Dermis microvascular lymphatic vessel endothelial cell (primary cell): ENCODE results near the gene SEPSECS. TPM values are rescaled to one million over a fixed set of nuclear protein-coding genes. Genes with fewer than 3 reads are reported as not detected.

ENCODE experiments used
- DNase-seq, 2 donors: peaks; one replicate each; pipeline versions ENCODE4 v3.0.0 to v3.0.0-alpha.2; 2010; ENCODE audit warnings: low read depth in 2 of 2
- total RNA-seq: library from RNA; depleted of rRNA; stranded (reverse); fragments of >200 nt; gene quantifications from 2 replicates; pipeline ENCODE4 v1.2.1, GENCODE V29; 2014

The SEPSECS gene
- 6.1 and 6.7 TPM in 2 replicates for total RNA-seq

GRCh38 chr4:25159837-25160713 is at the start of gene SEPSECS:
Gene SEPSECS (minus strand): TSS chr4:25160449. CDS start chr4:25160369, 80 bp downstream.
- peak; percentile 97 to 98 for DNase-seq

DNA sequence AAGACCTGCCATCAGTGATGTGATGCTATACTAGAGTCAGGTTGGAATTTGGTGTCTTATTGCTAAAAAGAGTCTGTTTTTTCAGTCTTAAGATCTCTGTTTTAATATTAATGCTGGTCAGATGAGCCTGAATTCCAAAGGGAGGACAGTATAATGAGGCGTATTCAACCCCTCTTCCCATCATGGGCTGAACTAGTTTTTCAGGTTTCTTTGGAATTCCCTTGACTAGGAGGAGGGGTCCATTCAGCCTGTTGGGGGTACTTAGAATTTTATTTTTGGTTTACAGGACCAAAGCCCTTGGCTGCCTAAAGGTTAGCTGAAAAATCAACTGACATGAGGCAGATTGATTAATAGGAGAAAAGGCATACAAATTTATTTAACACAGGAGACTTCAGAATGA is 49.5 kb upstream of the SEPSECS start:
- DNase-seq: no peak

GRCh38 chr4:25207997-25208396 is 47.7 kb upstream of the SEPSECS start:
- no peak for DNase-seq

GRCh38 chr4:25198713-25199112 is 38.5 kb upstream of the SEPSECS start:
- DNase-seq: no peak

DNA sequence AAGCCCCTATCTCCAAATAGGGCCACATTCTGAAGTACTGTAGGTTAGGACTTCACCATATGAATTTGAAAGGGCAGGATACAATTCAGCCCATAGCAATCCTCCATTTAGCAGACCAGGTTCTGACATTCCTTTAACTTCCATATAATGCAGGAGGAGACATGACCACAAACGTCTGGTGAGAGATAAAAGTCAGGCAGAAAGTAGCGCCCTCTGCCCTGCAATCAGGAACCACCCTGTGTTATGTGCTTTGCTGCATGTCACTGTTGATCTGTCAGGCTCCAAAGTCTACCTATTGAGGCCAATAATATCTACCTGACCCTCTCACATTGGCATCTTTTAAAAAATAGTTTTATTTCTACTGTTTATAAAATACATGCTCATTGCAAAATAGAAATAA is 30.2 kb upstream of the SEPSECS start:
- no peak for DNase-seq

- DNase-seq: no peak
These were observed 23.8 kb upstream of the SEPSECS start for GRCh38 chr4:25184056-25184455.

DNA sequence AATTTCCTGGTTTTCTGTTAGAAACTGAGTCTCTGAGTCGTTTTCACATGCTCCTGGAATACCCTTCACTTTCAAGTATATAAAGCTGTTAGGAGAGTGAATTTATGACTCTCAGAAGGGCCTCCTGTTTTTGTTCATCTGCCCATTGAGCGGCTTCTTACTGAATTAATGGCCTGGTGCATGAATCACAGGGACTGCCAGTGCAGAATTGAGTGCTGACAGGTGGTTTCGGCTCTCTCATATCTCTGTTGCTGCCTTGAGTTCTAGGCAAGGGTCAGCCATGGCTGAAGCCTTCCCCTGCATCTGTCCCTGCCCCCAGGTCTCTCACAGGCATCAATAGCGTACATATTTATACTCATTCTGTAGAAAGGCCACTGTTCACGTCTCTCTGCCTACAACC is 22.7 kb upstream of the SEPSECS start:
- DNase-seq: no peak

GRCh38 chr4:25180524-25181131 is 20.4 kb upstream of the SEPSECS start:
- peak; percentile 42 to 68 for DNase-seq

DNA sequence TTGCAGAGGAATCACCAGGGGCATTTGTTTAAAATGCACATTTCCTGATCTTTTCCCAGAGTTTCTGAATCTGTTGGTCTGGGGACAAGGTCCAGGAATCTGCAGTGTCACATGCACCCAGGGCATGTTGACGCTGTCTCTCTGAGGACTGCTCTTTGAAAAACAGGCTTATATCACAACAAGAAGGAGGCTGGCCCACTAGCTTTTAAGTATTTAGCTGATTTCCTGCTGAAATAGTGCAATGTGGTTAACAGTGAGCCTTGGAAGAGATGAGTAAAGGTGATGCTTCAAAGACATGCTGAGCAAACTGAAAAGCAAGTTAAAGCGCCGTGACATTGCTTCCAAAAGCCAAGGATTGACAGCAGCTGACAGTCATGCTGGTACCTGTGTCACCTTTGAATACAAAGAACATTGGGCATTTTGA is 18.6 kb upstream of the SEPSECS start:
- DNase-seq: no peak

DNA sequence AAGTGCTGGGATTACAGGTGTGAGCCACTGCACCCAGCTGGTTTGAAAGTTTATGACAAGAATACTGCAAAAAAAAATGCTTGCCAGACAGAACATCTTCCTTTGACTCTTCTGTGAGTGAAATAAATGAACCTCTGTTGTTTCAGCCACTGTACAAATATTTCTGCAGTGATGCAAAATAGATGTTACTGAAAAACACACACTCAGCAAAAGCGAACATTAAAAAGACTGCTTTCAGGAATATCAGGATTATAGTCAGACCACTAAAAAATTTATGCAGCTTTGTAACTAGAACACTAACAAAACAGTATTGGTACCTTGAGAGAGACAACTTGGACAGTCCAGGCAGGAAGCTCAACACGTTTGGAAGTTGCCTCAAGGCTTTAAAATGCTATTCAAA is 16.9 kb upstream of the SEPSECS start:
- DNase-seq: no peak

GRCh38 chr4:25174674-25175073 is 14.4 kb upstream of the SEPSECS start:
- no peak for DNase-seq

GRCh38 chr4:25172961-25173915 is 13.0 kb upstream of the SEPSECS start:
- peak; percentile 43 to 93 for DNase-seq

DNA sequence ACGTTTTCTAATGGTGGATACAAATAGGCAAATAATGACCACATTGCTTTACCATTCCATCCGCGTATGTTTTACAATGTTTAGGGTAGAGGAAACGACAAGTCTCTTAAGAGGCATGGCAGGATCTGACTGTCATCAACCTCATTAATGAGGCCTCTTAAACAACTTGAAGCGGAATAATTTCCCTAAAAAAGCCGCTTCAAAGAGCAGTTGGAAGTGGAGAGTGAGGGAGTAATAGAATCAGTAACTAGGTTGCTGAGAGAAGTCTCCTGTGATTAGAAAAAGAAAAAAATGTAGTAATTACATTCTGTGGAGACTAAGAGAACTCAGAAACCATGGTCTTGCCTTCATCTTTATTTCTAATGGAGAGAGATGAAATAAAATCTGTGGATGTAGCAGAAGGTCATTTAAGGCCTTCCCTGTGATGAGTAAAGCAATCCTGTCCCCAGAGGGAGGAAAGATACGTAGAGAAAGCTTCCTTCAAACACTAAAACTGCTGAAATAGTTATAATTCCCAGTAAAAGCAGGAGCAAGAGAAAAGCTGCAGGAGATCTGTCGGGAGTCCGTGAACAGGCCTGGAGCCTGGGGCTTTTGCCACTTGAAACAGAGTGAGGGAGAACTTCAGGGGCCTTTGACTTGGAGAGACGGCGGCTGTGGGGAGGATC is 11.1 kb upstream of the SEPSECS start:
- DNase-seq: no peak

DNA sequence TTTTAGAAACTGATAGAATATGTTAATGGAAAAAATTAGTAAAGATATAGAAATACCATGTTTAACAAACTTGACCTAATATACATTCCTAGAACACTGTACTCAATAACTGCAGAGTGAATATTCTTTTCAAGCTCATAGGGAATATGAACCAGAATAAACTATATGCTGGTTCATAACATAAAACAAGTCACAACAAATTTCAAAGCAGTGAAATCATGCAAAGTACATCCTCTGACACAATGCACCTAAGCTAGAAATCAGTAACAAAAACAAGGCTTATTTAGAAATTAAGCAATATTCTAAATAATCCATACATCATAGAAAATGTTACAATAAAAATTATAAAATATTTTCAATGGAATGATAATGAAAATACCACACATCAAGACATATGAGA is 9.2 kb upstream of the SEPSECS start:
- no peak for DNase-seq

DNA sequence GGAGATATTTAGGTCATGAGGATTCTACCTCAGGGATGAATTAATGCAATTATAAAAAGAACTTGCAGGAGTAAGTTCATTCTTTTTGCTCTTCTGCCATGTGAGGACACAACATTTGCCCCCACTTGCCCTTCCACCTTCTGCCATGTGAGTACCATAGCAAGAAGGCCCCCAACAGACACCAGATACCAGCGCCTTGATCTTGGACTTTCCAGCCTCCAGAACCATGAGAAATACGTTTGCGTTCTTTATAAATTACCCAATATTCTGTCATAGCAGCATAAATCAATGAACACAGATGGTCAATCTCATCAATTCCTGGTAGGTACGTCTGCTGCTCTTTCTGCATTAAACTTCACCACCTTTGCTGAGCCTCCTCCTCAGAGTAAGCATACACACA is 5.7 kb upstream of the SEPSECS start:
- DNase-seq: no peak

GRCh38 chr4:25163196-25163595 is 2.9 kb upstream of the SEPSECS start:
- no peak for DNase-seq

DNA sequence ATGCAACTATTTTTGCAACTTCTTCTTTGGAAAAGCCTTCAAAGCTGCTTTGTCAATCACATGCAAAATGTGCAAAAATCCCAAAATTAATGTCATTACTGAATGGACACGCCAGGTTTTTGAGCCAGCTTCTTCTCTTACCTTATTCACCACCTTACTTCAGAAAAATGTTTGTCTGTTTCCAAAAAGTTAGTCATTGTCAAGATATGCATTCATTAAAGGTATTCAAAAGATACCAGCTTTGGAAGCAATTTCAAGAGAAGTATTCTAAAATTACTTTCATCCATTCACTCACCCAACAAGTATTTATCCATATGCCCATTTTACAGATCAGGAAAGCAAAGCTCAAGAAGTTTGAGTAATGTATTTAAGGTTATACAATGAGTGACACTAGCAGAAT is 2.3 kb upstream of the SEPSECS start:
- no peak for DNase-seq

- peak in 1 of 2 donors; percentile 6 for DNase-seq
These were observed 1.3 kb upstream of the SEPSECS start for GRCh38 chr4:25161593-25161950.

DNA sequence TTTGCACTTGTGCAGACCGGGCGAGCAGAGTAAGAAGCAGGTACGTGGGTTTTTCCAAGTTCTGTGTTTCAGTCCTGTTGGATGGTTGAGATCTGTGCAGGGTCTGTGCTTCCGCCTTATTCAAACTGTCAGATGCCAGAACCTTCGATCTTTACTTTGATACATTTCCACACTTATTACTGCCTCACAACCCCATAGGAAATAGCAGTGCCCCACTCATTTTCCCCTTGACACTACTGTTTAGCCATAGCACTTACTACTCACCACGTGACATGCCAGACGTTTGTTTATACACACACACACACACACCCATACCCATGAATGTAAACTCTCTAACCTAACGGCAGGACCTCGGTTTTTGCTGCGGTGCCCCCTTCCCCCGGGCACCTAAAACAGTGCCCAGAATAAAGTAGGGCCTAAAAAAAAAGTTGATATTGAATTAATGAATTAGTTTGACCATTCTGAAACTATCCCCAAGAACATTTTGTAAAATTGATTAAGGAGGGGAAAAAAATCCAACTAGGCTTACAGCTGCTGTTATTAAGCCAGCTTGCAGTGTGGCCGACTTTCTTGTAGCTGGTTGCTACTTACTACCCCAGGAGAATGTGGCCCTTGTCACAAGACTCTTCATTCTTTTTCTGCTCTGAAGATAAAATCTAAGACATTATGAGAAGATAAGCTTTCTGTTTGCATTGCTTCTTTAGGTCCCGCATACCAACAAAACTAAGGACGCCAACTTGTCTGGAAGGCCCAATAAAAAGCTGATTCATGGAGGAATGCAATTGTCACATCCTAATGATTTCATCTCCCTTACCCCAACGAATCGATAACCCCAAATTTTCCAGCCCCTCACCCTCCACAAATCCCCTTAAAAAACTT is 704 bp upstream of the SEPSECS start:
- peak in 1 of 2 donors; percentile 5 for DNase-seq

GRCh38 chr4:25158817-25159216 is 1.4 kb downstream of the SEPSECS start:
- no peak for DNase-seq
